OCI-LY7 (cell line): ENCODE results near the gene SHROOM2. TPM values are rescaled to one million over a fixed set of nuclear protein-coding genes. Genes with fewer than 3 reads are reported as not detected.

Experiments used
- BruUV-seq: library from RNA; stranded (reverse); fragments of 400-500 nt; replicated peaks from 2 replicates; lab custom pipeline; 2021; lab: Mats Ljungman, UMichigan
- CTCF ChIA-PET: fragments of 300-600 bp; sonication (Branson Sonifier 250); formaldehyde crosslinking; loops from one replicate; lab custom pipeline; 2022; ENCODE audit warnings: antibody characterized with exemption; ENCODE audit not compliant: unreplicated experiment; lab: Charles Lee
- POLR2A ChIA-PET: fragments of 300-600 bp; sonication (Branson Sonifier 250); formaldehyde crosslinking; loops from one replicate; lab custom pipeline; 2022; ENCODE audit warnings: antibody characterized with exemption; lab: Charles Lee
- DNase-seq: peaks from one replicate; pipeline ENCODE4 v3.0.0-alpha.2; 2015; ENCODE audit warnings: low spot score
- H2AFZ ChIP-seq: fragments of 200-600 bp; sonication (generic), shearing (Covaris generic); 2 replicates; pipeline ENCODE4 v1.6.1; 2014; ENCODE audit warnings: mild to moderate bottlenecking, antibody characterized with exemption, low read length, moderate library complexity
- H3K27ac ChIP-seq: fragments of 200-600 bp; sonication (generic); 2 replicates; pipeline ENCODE4 v1.5.1; 2014; ENCODE audit warnings: mixed run types, low read depth, mild to moderate bottlenecking, moderate library complexity, low read length, inconsistent platforms; ENCODE audit not compliant: poor library complexity, severe bottlenecking
- H3K36me3 ChIP-seq: fragments of 200-600 bp; sonication (generic); 2 replicates; pipeline ENCODE4 v1.6.1; 2014; ENCODE audit warnings: mild to moderate bottlenecking, antibody characterized with exemption, low read length, moderate library complexity, mixed read lengths; ENCODE audit not compliant: insufficient read depth
- H3K4me1 ChIP-seq: fragments of 200-600 bp; sonication (generic); 2 replicates; pipeline ENCODE4 v1.5.1; 2014; ENCODE audit warnings: mild to moderate bottlenecking, low read length; ENCODE audit not compliant: insufficient read depth, poor library complexity, severe bottlenecking
- H3K4me2 ChIP-seq: fragments of 200-600 bp; sonication (generic); 2 replicates; pipeline ENCODE4 v1.6.1; 2014; ENCODE audit warnings: mild to moderate bottlenecking, low read length
- H3K4me3 ChIP-seq: fragments of 200-600 bp; sonication (generic); 2 replicates; pipeline ENCODE4 v1.5.1; 2014; ENCODE audit warnings: mild to moderate bottlenecking, low read depth, low read length; ENCODE audit not compliant: poor library complexity, severe bottlenecking
- H3K79me2 ChIP-seq: fragments of 200-600 bp; sonication (generic); 2 replicates; pipeline ENCODE4 v1.6.1; 2016; ENCODE audit warnings: low read depth, mild to moderate bottlenecking, low read length, moderate library complexity, mixed read lengths; ENCODE audit not compliant: insufficient read depth
- H3K9me2 ChIP-seq: fragments of 200-600 bp; sonication (generic); 2 replicates; pipeline ENCODE4 v1.6.1; 2016; ENCODE audit warnings: mild to moderate bottlenecking, low read length, mixed read lengths; ENCODE audit not compliant: insufficient read depth
- H3K9me3 ChIP-seq: fragments of 200-600 bp; sonication (generic); 2 replicates; pipeline ENCODE4 v1.6.1; 2014; ENCODE audit warnings: mild to moderate bottlenecking, mixed run types, low read length, mixed read lengths
- H4K20me1 ChIP-seq: fragments of 200-600 bp; sonication (generic); 2 replicates; pipeline ENCODE4 v1.6.1; 2014; ENCODE audit warnings: mild to moderate bottlenecking, antibody characterized with exemption, low read length, moderate library complexity, mixed read lengths; ENCODE audit not compliant: insufficient read depth
- EZH2phosphoT487 ChIP-seq: fragments of 200-600 bp; sonication (generic); IDR thresholded peaks from 2 replicates; pipeline ENCODE4 v1.6.1; 2018; ENCODE audit warnings: low read depth, borderline replicate concordance, mild to moderate bottlenecking, mixed run types, antibody characterized with exemption, low read length, moderate library complexity, mixed read lengths
- intact Hi-C: fragments of 100-400 bp; cut with micrococcal nuclease; formaldehyde crosslinking; loops from one replicate; pipeline ENCODE4 v1.10.0; 2022; ENCODE audit not compliant: unreplicated experiment
- total RNA-seq, 2 experiments: library from RNA; depleted of rRNA in 1 of 2; stranded (reverse); fragments of >200 nt in 1 of 2; shearing (Covaris generic) in 1 of 2; gene quantifications; 2 replicates each; pipeline ENCODE4 v1.2.3, GENCODE V29; 2014 to 2022
- TF ChIP-seq, protein P1 (sequence below): fragments of 200-600 bp; sonication (generic); conservative IDR thresholded peaks from 2 replicates; pipeline ENCODE4 v1.5.1; 2014; ENCODE audit warnings: mild to moderate bottlenecking, antibody characterized with exemption, low read length, moderate library complexity, mixed read lengths

The SHROOM2 gene
- total RNA-seq, 2 experiments from 2014 or later, result not detected

GRCh38 chrX:9887659-9888297, 101.5 kb downstream of the SHROOM2 start:
- Histone ChIP-seq H3K9me2 (no peaks in the 10 kb centered on the region), H3K9me3 (no peaks in the 10 kb centered on the region), H2AFZ (no peak overlapping the region), H3K79me2 (no peaks in the 10 kb centered on the region), H3K27ac (no peak overlapping the region), H4K20me1 (no peaks in the 10 kb centered on the region), H3K36me3 (no peaks in the 10 kb centered on the region), H3K4me2 (no peak overlapping the region), H3K4me1 (no peaks in the 10 kb centered on the region), H3K4me3 (no peak overlapping the region)
- intact Hi-C loops, result loop anchor here (5.0 kb wide), 1 partner anchor 110 kb away; no protein-coding TSS in a partner anchor
- TF ChIP-seq, protein P1, sequence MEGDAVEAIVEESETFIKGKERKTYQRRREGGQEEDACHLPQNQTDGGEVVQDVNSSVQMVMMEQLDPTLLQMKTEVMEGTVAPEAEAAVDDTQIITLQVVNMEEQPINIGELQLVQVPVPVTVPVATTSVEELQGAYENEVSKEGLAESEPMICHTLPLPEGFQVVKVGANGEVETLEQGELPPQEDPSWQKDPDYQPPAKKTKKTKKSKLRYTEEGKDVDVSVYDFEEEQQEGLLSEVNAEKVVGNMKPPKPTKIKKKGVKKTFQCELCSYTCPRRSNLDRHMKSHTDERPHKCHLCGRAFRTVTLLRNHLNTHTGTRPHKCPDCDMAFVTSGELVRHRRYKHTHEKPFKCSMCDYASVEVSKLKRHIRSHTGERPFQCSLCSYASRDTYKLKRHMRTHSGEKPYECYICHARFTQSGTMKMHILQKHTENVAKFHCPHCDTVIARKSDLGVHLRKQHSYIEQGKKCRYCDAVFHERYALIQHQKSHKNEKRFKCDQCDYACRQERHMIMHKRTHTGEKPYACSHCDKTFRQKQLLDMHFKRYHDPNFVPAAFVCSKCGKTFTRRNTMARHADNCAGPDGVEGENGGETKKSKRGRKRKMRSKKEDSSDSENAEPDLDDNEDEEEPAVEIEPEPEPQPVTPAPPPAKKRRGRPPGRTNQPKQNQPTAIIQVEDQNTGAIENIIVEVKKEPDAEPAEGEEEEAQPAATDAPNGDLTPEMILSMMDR, result no peak
- no peak for TF ChIP-seq EZH2phosphoT487
- no TSS peak for BruUV-seq
- ChIA-PET CTCF (no interaction called here), POLR2A (no interaction called here)
- no peak for DNase-seq

- Histone ChIP-seq H2AFZ (no peak overlapping the region), H3K9me2 (no peaks in the 10 kb centered on the region), H3K4me1 (no peaks in the 10 kb centered on the region), H3K27ac (no peak overlapping the region), H3K79me2 (no peaks in the 10 kb centered on the region), H3K36me3 (no peaks in the 10 kb centered on the region), H3K4me3 (no peak overlapping the region), H3K4me2 (no peak overlapping the region), H3K9me3 (no peaks in the 10 kb centered on the region), H4K20me1 (no peaks in the 10 kb centered on the region)
- POLR2A ChIA-PET, result no interaction called here
- CTCF ChIA-PET, result no interaction called here
- intact Hi-C loops, result loop anchor here (5.0 kb wide), 1 partner anchor 108 kb away; no protein-coding TSS in a partner anchor
- BruUV-seq, result no TSS peak
- no peak for TF ChIP-seq EZH2phosphoT487
- TF ChIP-seq, protein P1, result no peak
- no peak for DNase-seq
Observed at GRCh38 chrX:9888953-9889470, 102.8 kb downstream of the SHROOM2 start.

DNA sequence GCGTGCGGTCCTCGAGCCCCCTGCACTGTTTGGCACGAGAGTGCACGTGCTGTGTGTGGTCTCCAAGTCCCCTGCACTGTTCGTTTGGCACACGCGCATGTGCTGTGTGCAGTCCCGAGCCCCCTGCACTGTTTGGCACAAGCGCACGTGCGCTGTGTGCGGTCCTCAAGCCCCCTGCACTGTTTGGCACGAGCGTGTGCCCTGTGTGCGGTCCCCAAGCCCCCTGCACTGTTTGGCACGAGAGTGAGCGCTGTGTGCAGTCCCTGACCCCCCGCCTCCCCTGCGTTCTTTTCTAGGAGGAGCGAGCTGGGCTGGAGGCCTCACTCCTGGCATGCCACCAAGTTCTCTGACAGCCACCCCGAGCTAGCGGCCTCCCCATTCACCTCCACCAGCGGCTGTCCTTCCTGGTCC, 104.5 kb downstream of the SHROOM2 start:
- H3K9me3 ChIP-seq, result no peaks in the 10 kb centered on the region
- H3K79me2 ChIP-seq, result no peaks in the 10 kb centered on the region
- no peaks in the 10 kb centered on the region for H3K9me2 ChIP-seq
- H3K27ac ChIP-seq, result no peak overlapping the region
- no peaks in the 10 kb centered on the region for H3K4me1 ChIP-seq
- TF ChIP-seq EZH2phosphoT487, result no peak
- no TSS peak for BruUV-seq
- no peak overlapping the region for H3K4me2 ChIP-seq
- no peaks in the 10 kb centered on the region for H4K20me1 ChIP-seq
- no peak overlapping the region for H2AFZ ChIP-seq
- H3K36me3 ChIP-seq, result no peaks in the 10 kb centered on the region
- no peak for DNase-seq
- CTCF ChIA-PET, result no interaction called here
- intact Hi-C loops, result no loop called here
- POLR2A ChIA-PET, result no interaction called here
- no peak overlapping the region for H3K4me3 ChIP-seq
